PC-3 (cell line): ENCODE measurements around the gene CAVIN1. TPM values are rescaled to one million over a fixed set of nuclear protein-coding genes. Genes with fewer than 3 reads are reported as not detected.

Experiments
- ATAC-seq: fragments of 200-7000 bp; cut with Tn5 transposase; 2 replicates; pipeline ENCODE4 v1.9.1; 2020; ENCODE audit warnings: mild to moderate bottlenecking, moderate library complexity
- BruUV-seq: library from RNA; stranded (reverse); fragments of 400-500 nt; replicated peaks from 2 replicates; lab custom pipeline; 2021; lab: Mats Ljungman, UMichigan
- CTCF ChIA-PET: fragments of 300-600 bp; sonication (Branson Sonifier 250); formaldehyde crosslinking; loops from one replicate; lab custom pipeline; 2022; ENCODE audit warnings: antibody characterized with exemption; lab: Charles Lee
- POLR2A ChIA-PET: fragments of 300-600 bp; sonication (Branson Sonifier 250); formaldehyde crosslinking; loops from one replicate; lab custom pipeline; 2022; ENCODE audit warnings: antibody characterized with exemption; ENCODE audit not compliant: unreplicated experiment; lab: Charles Lee
- DNase-seq: peaks from one replicate; pipeline ENCODE4 v3.0.0-alpha.2; 2015
- H2AFZ ChIP-seq: fragments of 300-600 bp; sonication (generic); 2 replicates; pipeline ENCODE4 v1.6.0; 2016; ENCODE audit warnings: antibody characterized with exemption, low read length
- H3F3A ChIP-seq: fragments of 300-600 bp; sonication (generic); one replicate; pipeline ENCODE4 v1.6.0; 2017; ENCODE audit warnings: antibody characterized with exemption, low read length, control low read depth, mild to moderate bottlenecking; ENCODE audit not compliant: unreplicated experiment
- H3K27ac ChIP-seq: fragments of 300-600 bp; sonication (generic); 2 replicates; pipeline ENCODE4 v1.5.1; 2016; ENCODE audit warnings: mild to moderate bottlenecking, low read length
- H3K27me3 ChIP-seq: fragments of 300-600 bp; sonication (generic); 2 replicates; pipeline ENCODE4 v1.6.1; 2016; ENCODE audit warnings: low read length, mixed read lengths
- H3K36me3 ChIP-seq: fragments of 300-600 bp; sonication (generic); 2 replicates; pipeline ENCODE4 v1.6.1; 2016; ENCODE audit warnings: low read depth, mixed run types, low read length, mixed read lengths
- H3K4me1 ChIP-seq: fragments of 300-600 bp; sonication (generic); 2 replicates; pipeline ENCODE4 v1.5.1; 2016; ENCODE audit warnings: low read length; ENCODE audit not compliant: insufficient read depth
- H3K4me2 ChIP-seq: fragments of 300-600 bp; sonication (generic); 2 replicates; pipeline ENCODE4 v1.6.0; 2016; ENCODE audit warnings: low read length
- H3K4me3 ChIP-seq: fragments of 300-600 bp; sonication (generic); 2 replicates; pipeline ENCODE4 v1.5.1; 2016; ENCODE audit warnings: mild to moderate bottlenecking, low read length, mixed read lengths
- H3K79me2 ChIP-seq: fragments of 300-600 bp; sonication (generic); 2 replicates; pipeline ENCODE4 v1.6.1; 2017; ENCODE audit warnings: low read length, mixed read lengths
- H3K9ac ChIP-seq: fragments of 300-600 bp; sonication (generic); 2 replicates; pipeline ENCODE4 v1.6.0; 2016; ENCODE audit warnings: mild to moderate bottlenecking, low read length
- H3K9me2 ChIP-seq: fragments of 300-600 bp; sonication (generic); replicated peaks from 2 replicates; pipeline ENCODE4 v1.6.1; 2016; ENCODE audit warnings: mixed run types, low read length, mixed read lengths
- H3K9me3 ChIP-seq: fragments of 300-600 bp; sonication (generic); 2 replicates; pipeline ENCODE4 v1.6.1; 2016; ENCODE audit warnings: low read length, mixed read lengths
- H4K20me1 ChIP-seq: fragments of 300-600 bp; sonication (generic); 2 replicates; pipeline ENCODE4 v1.6.1; 2016; ENCODE audit warnings: low read length, mixed read lengths
- CTCF ChIP-seq: fragments of 300-600 bp; sonication (generic); conservative IDR thresholded peaks from 2 replicates; pipeline ENCODE4 v1.5.1; 2017; ENCODE audit warnings: antibody characterized with exemption, low read depth, mild to moderate bottlenecking, low read length
- EZH2 ChIP-seq: fragments of 300-600 bp; sonication (generic); IDR thresholded peaks from one replicate; pipeline ENCODE4 v1.6.1; 2017; ENCODE audit warnings: antibody characterized with exemption, mild to moderate bottlenecking, low read length; ENCODE audit not compliant: unreplicated experiment
- EZH2phosphoT487 ChIP-seq: fragments of 300-600 bp; sonication (generic); IDR thresholded peaks from 2 replicates; pipeline ENCODE4 v1.6.1; 2018; ENCODE audit warnings: mild to moderate bottlenecking, antibody characterized with exemption, low read length, borderline replicate concordance
- intact Hi-C: fragments of 100-400 bp; cut with micrococcal nuclease; formaldehyde crosslinking; loops from 2 replicates; pipeline ENCODE4 v1.9.0; 2023
- total RNA-seq: library from RNA; depleted of rRNA; stranded (reverse); fragments of >200 nt; gene quantifications from 2 replicates; pipeline ENCODE4 v1.2.3, GENCODE V29; 2014

CAVIN1 gene
- total RNA-seq, 1 experiment from 2014 or later, result not detected

- no peak overlapping the region for H3K27ac ChIP-seq
- H3K9me2 ChIP-seq, result no peaks in the 10 kb centered on the region
- no peaks in the 10 kb centered on the region for H3K36me3 ChIP-seq
- BruUV-seq, result no TSS peak
- no peaks in the 10 kb centered on the region for H3K79me2 ChIP-seq
- intact Hi-C loops, result no loop called here
- H3F3A ChIP-seq, result no peaks in the 10 kb centered on the region
- H3K4me2 ChIP-seq, result no peak overlapping the region
- H3K9me3 ChIP-seq, result no peaks in the 10 kb centered on the region
- no peak overlapping the region for H3K4me3 ChIP-seq
- no peaks in the 10 kb centered on the region for H3K27me3 ChIP-seq
- DNase-seq (no peak), ATAC-seq (no peak)
- ChIA-PET POLR2A (no interaction called here), CTCF (no interaction called here)
- H2AFZ ChIP-seq, result no peak overlapping the region
- TF ChIP-seq EZH2, result no peak
- TF ChIP-seq CTCF, result no peak
- TF ChIP-seq EZH2phosphoT487, result no peak
- H4K20me1 ChIP-seq, result no peaks in the 10 kb centered on the region
- no peak overlapping the region for H3K9ac ChIP-seq
- H3K4me1 ChIP-seq, result no peaks in the 10 kb centered on the region
These were observed 11.0 kb downstream of the CAVIN1 start for GRCh38 chr17:42411905-42412679.

GRCh38 chr17:42411361-42411760, 11.7 kb downstream of the CAVIN1 start:
- H3K79me2 ChIP-seq, result no peaks in the 10 kb centered on the region
- no peaks in the 10 kb centered on the region for H3K36me3 ChIP-seq
- POLR2A ChIA-PET, result no interaction called here
- no peaks in the 10 kb centered on the region for H3K9me3 ChIP-seq
- DNase-seq (no peak), ATAC-seq (no peak)
- CTCF ChIA-PET, result no interaction called here
- H3F3A ChIP-seq, result no peaks in the 10 kb centered on the region
- TF ChIP-seq CTCF, result no peak
- TF ChIP-seq EZH2phosphoT487, result no peak
- TF ChIP-seq EZH2, result no peak
- H3K4me1 ChIP-seq, result no peaks in the 10 kb centered on the region
- no peak overlapping the region for H3K9ac ChIP-seq
- intact Hi-C loops, result no loop called here
- no peak overlapping the region for H3K4me3 ChIP-seq
- H3K9me2 ChIP-seq, result no peaks in the 10 kb centered on the region
- H2AFZ ChIP-seq, result no peak overlapping the region
- no peaks in the 10 kb centered on the region for H3K27me3 ChIP-seq
- no peak overlapping the region for H3K27ac ChIP-seq
- no peaks in the 10 kb centered on the region for H4K20me1 ChIP-seq
- BruUV-seq, result no TSS peak
- no peak overlapping the region for H3K4me2 ChIP-seq

GRCh38 chr17:42410319-42410685, 12.8 kb downstream of the CAVIN1 start:
- no peak overlapping the region for H3K27ac ChIP-seq
- ATAC-seq (no peak), DNase-seq (no peak)
- H3K4me3 ChIP-seq, result no peak overlapping the region
- intact Hi-C loops, result no loop called here
- ChIA-PET CTCF (no interaction called here), POLR2A (no interaction called here)
- no peaks in the 10 kb centered on the region for H3K4me1 ChIP-seq
- H4K20me1 ChIP-seq, result no peaks in the 10 kb centered on the region
- no peaks in the 10 kb centered on the region for H3K9me3 ChIP-seq
- TF ChIP-seq EZH2phosphoT487 (no peak), EZH2 (no peak), CTCF (no peak)
- H3K4me2 ChIP-seq, result no peak overlapping the region
- no peaks in the 10 kb centered on the region for H3K27me3 ChIP-seq
- no peaks in the 10 kb centered on the region for H3K36me3 ChIP-seq
- no peak overlapping the region for H2AFZ ChIP-seq
- H3K9ac ChIP-seq, result no peak overlapping the region
- H3K79me2 ChIP-seq, result no peaks in the 10 kb centered on the region
- H3F3A ChIP-seq, result no peaks in the 10 kb centered on the region
- no peaks in the 10 kb centered on the region for H3K9me2 ChIP-seq
- BruUV-seq, result no TSS peak
